Mesodermal cell (in vitro differentiated cells): ENCODE measurements around the gene TSPAN3.

ENCODE experiments used
- H3K27ac ChIP-seq: 2 replicates; pipeline ENCODE4 v1.7.0; 2013; ENCODE audit warnings: mild to moderate bottlenecking, low read depth, low read length, moderate library complexity; ENCODE audit not compliant: severe bottlenecking
- H3K36me3 ChIP-seq: 2 replicates; pipeline ENCODE4 v1.7.1; 2013; ENCODE audit warnings: mild to moderate bottlenecking, low read length, moderate library complexity; ENCODE audit not compliant: control insufficient read depth, insufficient read depth
- H3K4me1 ChIP-seq: one replicate; pipeline ENCODE4 v1.7.1; 2013; ENCODE audit warnings: mild to moderate bottlenecking, low read length; ENCODE audit not compliant: insufficient read depth, control insufficient read depth, poor library complexity, severe bottlenecking
- H3K4me3 ChIP-seq: 2 replicates; pipeline ENCODE4 v1.7.0; 2013; ENCODE audit warnings: low read length, control low read depth, mild to moderate bottlenecking; ENCODE audit not compliant: insufficient read depth, poor library complexity, severe bottlenecking; ENCODE audit errors: extremely low read depth
- H3K9me3 ChIP-seq: 2 replicates; pipeline ENCODE4 v1.7.1; 2013; ENCODE audit warnings: mild to moderate bottlenecking, low read length, moderate library complexity; ENCODE audit not compliant: control insufficient read depth
- WGBS, 2 experiments: methylation state at CpG; one replicate each; pipeline ENCODE4 v1.1.5; 2013; ENCODE audit warnings: missing lambda C conversion rate in 2 of 2; ENCODE audit not compliant: insufficient coverage in 2 of 2; 5-methylcytosine and 5-hydroxymethylcytosine counted together

Gene TSPAN3

DNA sequence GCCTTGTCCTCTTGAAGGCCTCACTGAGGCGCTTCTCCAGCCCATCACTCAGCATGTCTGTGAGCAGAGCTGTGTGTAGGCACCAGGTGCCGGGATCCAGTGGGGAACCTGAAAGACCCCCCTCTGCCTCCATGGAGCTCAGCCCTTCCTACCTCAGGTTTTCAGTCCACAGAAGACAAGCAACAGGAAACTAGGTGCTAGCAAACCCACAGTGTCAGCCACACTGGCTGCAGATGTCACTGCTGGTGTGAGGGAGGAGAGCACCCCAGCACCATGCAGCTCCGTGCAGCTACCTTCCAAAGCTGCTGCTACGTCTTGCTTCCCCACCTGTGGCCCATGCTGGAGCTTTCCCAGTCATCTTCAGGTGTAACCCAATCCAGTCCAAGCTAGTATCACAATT, 58.0 kb downstream of the TSPAN3 start:
- no peaks in the 10 kb centered on the region for H3K36me3 ChIP-seq
- H3K4me1 ChIP-seq, result no peaks in the 10 kb centered on the region
- no peaks in the 10 kb centered on the region for H3K9me3 ChIP-seq
- H3K4me3 ChIP-seq, result no peak overlapping the region
- 61 to 80% methylated on average over 1 to 3 of the region's 4 CpGs for WGBS, 2 experiments
- no peak overlapping the region for H3K27ac ChIP-seq

DNA sequence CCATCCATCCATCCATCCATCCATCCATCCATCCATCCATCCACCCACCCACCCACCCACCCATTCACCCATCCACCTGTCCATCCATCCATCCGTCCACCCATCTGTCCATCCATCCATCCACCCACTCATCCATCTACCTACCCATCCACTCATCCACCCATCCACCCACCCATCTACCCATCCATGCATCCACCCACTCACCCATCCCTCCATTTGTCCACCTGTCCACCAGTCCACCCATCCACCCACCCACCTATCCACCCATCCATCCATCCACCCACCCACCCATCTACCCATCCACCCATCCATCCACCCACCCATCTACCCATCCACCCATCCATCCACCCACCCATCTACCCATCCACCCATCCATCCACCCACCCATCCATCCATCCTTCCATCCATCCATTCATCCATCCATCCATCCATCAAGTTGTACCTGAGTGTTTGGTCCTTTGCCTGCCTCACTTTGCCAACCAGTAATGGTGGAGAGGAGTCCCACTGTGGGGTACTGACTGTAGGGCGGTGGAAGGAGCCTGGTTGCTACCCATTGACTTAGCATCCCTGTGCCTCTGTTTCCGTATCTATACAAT, 58.7 kb downstream of the TSPAN3 start:
- H3K9me3 ChIP-seq, result no peaks in the 10 kb centered on the region
- H3K4me1 ChIP-seq, result no peaks in the 10 kb centered on the region
- 94 to 100% methylated on average over 1 to 3 of the region's 3 CpGs for WGBS, 2 experiments
- no peaks in the 10 kb centered on the region for H3K36me3 ChIP-seq
- no peak overlapping the region for H3K27ac ChIP-seq
- no peak overlapping the region for H3K4me3 ChIP-seq

DNA sequence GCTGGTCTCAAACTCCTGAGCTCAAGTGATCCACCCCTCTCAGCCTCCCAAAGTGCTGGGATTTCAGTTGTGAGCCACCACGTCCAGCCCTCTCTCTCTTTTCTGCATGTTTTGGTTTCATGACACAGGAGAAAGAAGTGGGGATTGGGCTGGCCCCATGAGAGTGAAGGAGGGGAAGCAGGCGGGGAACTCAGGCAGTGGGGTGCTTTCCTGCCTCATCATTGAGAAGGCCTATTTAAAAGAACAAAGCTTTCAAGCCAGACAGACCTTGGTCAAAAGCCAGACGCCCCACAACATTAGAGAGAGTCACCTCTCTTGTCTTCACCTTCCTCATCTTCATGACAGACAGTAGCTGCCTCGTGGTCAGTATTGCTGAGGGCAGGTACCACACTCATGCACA, 60.1 kb downstream of the TSPAN3 start:
- H3K9me3 ChIP-seq, result no peaks in the 10 kb centered on the region
- H3K4me3 ChIP-seq, result no peak overlapping the region
- 81 to 89% methylated on average over 2 to 3 of the region's 4 CpGs for WGBS, 2 experiments
- no peaks in the 10 kb centered on the region for H3K36me3 ChIP-seq
- H3K27ac ChIP-seq, result no peak overlapping the region
- no peaks in the 10 kb centered on the region for H3K4me1 ChIP-seq

DNA sequence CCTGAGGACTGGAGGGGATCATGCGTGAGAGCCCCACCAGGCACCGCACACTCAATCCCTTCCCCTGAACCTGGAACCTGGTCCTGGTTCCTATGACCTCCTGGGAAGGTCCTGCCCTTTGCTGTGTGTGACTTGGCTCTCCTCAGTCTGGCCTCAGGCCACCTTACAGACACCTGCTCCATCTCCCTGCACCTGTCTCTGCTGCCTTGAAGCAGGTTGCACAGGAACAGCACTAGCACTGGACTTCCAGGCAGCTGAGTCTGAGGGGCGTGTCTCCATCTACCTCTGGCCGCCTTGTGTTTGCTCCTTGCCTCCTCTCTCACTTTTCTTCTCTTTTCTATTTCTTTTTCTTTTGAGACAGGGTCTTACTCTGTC, 60.6 kb downstream of the TSPAN3 start:
- no peak overlapping the region for H3K4me3 ChIP-seq
- H3K36me3 ChIP-seq, result no peaks in the 10 kb centered on the region
- H3K9me3 ChIP-seq, result no peaks in the 10 kb centered on the region
- 87 to 100% methylated on average over 3 to 4 of the region's 4 CpGs for WGBS, 2 experiments
- no peaks in the 10 kb centered on the region for H3K4me1 ChIP-seq
- no peak overlapping the region for H3K27ac ChIP-seq

DNA sequence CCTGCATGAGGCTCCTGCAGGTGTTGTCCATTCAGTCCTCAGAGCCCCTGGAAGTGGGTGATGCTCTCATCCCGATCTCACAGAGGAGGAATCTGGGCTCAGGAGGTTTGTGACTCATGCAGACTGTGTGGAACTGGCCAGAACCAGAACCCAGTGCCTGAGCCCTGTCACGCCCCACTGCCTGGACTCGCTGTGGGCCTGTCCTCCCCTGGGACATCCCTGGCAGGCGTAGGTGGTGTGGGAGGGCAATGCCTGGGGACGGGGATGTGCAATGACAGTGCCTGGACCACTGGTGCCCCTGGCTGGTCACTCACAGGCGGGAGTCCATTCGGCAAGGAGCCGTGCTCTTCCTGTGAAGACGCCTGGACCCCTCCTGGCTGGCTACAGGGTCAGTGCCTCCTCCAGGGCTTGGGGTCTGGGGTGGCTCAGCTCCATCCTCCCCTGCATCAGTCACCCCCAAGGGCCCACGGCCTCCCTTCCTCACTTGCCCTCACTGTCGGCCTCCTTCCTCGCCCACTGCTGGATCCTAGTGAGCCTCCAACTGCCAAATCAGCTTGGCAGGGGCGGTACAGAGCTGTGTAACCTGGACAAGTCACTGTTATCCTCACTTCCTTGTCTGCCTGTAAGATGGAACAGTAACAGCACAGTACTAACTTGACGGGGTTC, 61.1 kb downstream of the TSPAN3 start:
- WGBS, 2 experiments, result 87 to 89% methylated on average over 11 to 13 of the region's 14 CpGs
- H3K4me3 ChIP-seq, result no peak overlapping the region
- no peak overlapping the region for H3K27ac ChIP-seq
- H3K36me3 ChIP-seq, result no peaks in the 10 kb centered on the region
- no peaks in the 10 kb centered on the region for H3K4me1 ChIP-seq
- H3K9me3 ChIP-seq, result no peaks in the 10 kb centered on the region

DNA sequence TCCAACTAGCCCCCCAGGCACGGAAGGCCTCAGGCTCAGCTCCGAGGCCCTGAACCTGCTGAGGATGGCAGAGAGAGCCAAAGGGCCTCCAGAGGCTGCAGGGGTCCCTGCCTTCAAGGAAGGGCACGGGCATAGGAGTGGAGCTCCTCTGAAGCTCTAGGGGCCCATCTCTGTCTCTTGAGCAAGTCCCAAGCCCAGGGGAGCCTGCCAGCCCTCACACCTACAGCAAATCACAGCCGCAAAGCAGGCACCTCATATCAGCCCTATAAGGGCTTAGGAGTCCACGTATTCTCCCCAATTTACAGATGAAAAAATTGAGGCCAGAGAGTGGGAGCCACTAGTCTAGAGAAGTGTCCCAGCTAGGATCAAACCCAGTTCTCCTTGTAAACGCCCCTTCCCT, 61.7 kb downstream of the TSPAN3 start:
- H3K4me1 ChIP-seq, result no peaks in the 10 kb centered on the region
- H3K36me3 ChIP-seq, result no peaks in the 10 kb centered on the region
- WGBS, 2 experiments, result 79 to 95% methylated on average over 6 of the region's 6 CpGs
- H3K4me3 ChIP-seq, result no peak overlapping the region
- H3K27ac ChIP-seq, result no peak overlapping the region
- H3K9me3 ChIP-seq, result no peaks in the 10 kb centered on the region

DNA sequence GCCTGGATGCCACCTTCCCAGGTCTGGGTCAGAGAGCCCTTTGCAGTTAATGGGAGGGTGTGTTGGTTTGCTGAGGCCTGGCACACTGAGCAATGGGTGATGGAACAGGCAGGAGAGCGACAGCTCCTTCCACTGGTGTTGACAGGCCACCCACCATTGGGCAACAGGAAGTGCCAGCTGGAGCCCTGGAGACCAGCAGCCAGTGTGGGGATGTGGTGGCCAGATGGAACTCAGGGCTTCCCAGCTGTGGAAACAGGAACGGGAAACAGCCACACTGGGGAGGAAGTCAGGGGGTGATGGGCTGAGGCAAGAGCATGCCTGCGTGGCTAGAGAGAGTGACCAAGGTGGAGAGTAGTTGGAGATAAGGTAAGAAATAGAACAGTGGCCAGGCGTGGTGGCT, 66.7 kb downstream of the TSPAN3 start:
- H3K9me3 ChIP-seq, result no peaks in the 10 kb centered on the region
- 93 to 94% methylated on average over 4 of the region's 4 CpGs for WGBS, 2 experiments
- no peak overlapping the region for H3K4me3 ChIP-seq
- H3K36me3 ChIP-seq, result no peaks in the 10 kb centered on the region
- no peaks in the 10 kb centered on the region for H3K4me1 ChIP-seq
- H3K27ac ChIP-seq, result no peak overlapping the region

DNA sequence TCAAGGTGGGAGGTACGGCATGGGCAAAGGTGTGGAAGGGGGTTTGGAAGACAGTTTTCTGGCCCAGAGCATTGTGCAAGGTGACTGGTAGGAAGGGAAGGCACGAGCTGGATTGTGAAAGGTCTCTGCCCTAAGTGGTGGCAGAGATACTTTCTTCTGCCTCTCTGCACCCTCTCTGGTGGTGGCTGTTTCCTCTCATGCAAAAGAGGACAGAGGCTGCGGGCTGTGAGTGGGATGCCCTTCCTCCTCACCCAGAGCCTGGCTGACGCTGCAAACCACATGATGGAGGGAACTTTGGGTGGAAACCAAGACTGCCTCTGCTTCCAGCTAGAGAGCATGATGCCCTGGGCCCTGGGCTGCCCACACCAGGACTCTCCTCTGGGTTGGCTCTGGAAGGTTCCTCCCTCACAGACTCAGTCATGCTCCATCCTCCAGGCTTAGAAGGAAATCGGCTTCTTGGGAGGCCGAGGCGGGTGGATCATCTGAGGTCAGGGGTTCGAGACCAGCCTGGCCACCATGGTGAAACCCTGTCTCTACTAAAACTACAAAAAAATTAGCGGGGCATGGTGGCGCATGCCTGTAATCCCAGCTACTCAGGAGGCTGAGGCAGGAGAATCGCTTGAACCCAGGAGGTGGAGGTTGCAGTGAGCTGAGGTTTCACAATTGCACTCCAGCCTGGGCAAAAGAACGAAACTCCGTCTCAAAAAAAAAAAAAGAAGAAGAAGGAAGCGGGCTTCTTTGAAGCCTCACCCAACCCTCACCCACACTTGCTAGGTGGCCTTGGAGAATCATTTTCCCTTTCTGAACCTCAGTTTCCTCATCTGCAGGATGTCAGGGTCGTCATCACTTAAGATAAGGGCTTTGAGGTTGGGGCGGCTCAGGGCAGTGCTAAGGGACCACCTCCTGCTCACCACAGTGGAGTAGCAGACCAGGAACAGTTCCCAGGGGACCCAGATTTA, 67.7 kb downstream of the TSPAN3 start:
- Histone ChIP-seq H3K4me1 (no peaks in the 10 kb centered on the region), H3K9me3 (no peaks in the 10 kb centered on the region), H3K36me3 (no peaks in the 10 kb centered on the region), H3K4me3 (no peak overlapping the region), H3K27ac (no peak overlapping the region)
- WGBS, 2 experiments, result 93 to 96% methylated on average over 7 to 9 of the region's 16 CpGs

DNA sequence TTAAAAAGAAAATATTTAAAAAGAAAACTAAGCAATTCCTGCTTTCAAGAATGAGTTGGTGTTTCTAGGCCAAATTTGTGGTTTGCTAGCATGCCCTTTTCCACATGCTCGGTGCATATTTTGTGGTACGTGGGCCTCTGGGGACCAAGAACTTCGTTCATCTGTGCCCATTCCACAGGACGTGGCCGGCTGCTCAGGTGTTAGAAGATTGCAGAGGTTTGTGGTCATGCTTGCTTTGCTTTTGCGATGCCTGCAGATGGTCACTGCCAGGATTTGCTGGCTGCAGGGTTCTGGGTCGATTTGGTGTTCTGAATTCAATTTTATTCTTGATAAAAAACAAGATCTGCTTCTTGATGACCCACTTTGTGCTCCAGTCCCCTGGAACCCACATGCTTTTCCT, 68.5 kb downstream of the TSPAN3 start:
- 95 to 98% methylated on average over 5 to 6 of the region's 7 CpGs for WGBS, 2 experiments
- no peak overlapping the region for H3K27ac ChIP-seq
- no peak overlapping the region for H3K4me3 ChIP-seq
- H3K36me3 ChIP-seq, result no peaks in the 10 kb centered on the region
- no peaks in the 10 kb centered on the region for H3K9me3 ChIP-seq
- H3K4me1 ChIP-seq, result no peaks in the 10 kb centered on the region

DNA sequence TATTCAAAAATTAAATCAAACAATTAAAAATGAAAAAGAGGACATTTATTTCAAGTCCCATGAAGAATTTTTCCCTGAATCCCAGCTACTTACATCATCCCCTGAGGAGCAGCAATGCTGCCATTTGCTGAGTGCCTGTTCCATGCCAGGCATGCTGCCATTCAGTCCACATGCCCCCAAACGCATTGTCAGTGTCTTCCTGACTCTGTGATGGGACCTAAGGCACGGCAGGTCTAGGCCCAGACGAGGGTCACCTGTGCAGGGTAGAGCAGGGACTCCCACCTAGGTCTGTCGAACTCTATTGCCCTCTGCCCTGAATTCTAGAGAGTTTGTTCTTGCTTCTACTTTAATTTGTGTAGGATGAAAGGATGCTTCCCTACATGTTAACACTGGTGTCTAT, 68.9 kb downstream of the TSPAN3 start:
- Histone ChIP-seq H3K27ac (no peak overlapping the region), H3K4me1 (peaks cover 2% of the 10 kb centered on the region), H3K36me3 (no peaks in the 10 kb centered on the region), H3K9me3 (no peaks in the 10 kb centered on the region), H3K4me3 (no peak overlapping the region)
- 90 to 95% methylated on average over 3 to 4 of the region's 4 CpGs for WGBS, 2 experiments
